GM19372 (cell line): ENCODE measurements around the gene PFAS.
"Not testable (repeated sequence)": the region's sequence is repeated elsewhere in the genome, so short reads cannot be mapped to it uniquely, and the experiment has no call there.

Source experiments
- ATAC-seq: cut with Tn5 transposase; IDR thresholded peaks from one replicate; pipeline ENCODE4 v1.9.1; 2021; ENCODE audit warnings: mild to moderate bottlenecking, low read depth, moderate library complexity; ENCODE audit not compliant: unreplicated experiment

PFAS gene

DNA sequence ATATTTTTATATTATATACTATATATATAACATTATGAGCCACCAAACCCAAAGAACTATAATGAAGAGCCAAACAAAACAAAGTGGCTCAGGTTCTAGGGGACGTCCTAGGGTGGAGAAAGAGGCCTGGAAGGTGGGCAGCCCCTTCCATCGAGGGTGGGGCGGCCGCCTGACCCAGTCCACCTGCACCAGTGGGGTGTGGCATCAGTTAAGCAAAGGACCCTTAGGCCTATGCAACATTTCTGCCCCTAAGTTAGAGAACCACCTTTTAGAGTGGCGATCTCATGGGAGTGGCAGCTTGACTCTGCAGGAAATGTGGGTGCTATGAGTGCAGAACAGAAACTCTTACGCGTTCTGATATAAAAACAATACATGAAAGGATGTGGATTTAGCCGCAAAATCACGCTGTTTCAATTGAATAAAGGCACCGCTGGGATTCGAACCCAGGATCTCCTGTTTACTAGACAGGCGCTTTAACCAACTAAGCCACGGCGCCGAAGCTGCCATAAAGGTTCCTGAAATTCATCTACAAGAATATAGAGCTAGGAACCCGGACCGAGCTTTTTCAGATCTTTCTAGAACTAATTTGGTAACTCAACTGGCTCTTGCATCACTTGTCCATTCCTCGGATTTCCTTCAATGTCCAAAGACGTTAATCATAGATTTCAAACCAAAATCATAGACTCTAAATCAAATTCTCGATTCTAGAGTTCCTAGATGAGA lies 23.1 kb upstream of the PFAS start:
- ATAC-seq = no peak

- ATAC-seq = no peak
These were observed 22.4 kb upstream of the PFAS start for GRCh38 chr17:8226536-8227237.

GRCh38 chr17:8227238-8227581 lies 21.9 kb upstream of the PFAS start:
- no peak for ATAC-seq

GRCh38 chr17:8231701-8232100 lies 17.4 kb upstream of the PFAS start:
- ATAC-seq = no peak

- ATAC-seq = no peak
These were observed 14.5 kb upstream of the PFAS start for GRCh38 chr17:8234361-8235270.

GRCh38 chr17:8235676-8236075 lies 13.4 kb upstream of the PFAS start:
- no peak for ATAC-seq

GRCh38 chr17:8237175-8237574 lies 11.9 kb upstream of the PFAS start:
- ATAC-seq = no peak

DNA sequence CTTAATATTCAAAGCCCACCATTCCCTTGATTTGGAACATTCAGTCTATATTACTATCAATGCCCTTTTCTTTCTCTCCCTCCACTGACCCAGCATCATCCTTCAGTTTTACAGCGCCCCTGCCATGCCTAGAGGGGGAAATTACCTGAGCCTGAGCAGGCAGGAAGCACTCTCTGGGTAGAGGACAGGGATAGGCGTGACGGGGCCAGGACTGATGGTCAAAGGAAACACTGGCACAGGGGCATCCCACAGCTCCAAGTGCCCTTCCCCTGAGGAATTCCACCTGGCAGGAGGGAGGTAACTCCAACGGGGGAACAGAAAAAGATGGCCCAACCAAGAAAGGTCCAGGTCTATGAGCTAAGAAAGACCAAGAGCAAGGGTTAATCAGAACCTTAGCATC lies 11.2 kb upstream of the PFAS start:
- ATAC-seq = no peak

GRCh38 chr17:8243827-8244226 lies 5.3 kb upstream of the PFAS start:
- ATAC-seq = no peak

DNA sequence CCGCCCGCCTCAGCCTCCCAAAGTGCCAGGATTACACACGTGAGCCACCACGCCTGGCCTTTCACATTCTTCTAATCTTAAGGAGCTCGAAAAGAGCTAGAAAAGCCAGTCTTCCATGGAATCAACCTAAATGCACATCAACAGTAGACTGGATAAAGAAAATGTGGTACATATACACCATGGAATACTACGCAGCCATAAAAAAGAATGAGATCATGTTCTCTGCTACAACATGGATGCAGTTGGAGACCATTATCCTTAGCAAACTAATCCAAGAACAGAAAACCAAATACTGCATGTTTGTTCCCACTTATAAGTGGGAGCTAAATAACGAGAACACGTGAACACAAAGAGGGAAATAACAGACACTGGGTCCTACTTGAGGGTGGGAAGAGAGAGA lies 4.3 kb upstream of the PFAS start:
- no peak for ATAC-seq

DNA sequence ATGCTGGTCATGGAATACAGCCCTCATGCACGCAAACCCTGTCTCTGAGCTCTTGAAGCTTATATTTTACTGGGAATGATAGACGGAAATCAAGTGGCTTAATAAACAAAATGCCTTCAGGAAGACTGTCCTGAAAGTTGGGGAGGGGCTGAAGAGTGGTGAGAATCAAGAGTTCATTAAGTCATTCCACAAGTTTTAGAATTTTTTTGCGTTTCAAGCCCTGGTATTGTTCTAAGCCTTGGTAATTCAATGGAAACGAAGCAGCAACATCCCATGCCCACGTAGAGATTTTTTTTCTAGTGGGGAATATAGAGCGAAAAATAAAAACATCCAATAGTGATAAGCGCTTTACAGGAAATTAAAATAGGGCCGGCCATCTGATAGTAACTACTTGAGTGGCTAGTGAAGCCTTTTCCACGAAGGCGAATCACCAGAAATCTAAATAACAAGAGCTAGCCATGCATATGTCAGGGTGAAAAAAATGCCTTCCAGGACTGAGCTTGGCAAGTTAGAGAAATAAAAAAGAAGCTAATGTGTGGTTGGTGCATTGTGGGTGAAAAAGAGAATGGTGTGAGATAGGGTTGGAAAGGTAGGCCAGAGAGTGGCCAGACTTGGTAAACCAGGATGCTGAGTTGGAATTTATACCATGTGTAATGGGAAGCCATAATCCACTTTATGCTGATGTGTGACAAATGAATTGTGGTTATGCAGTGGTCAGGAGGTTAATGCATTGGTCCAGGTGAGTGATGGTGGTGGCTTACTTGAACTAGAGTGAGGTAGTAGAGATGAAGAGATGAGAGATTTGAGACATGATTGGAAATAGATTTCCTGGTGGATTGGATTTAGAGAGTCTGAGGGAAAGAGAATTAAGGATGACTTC lies 772 bp downstream of the PFAS start:
- ATAC-seq = no peak

DNA sequence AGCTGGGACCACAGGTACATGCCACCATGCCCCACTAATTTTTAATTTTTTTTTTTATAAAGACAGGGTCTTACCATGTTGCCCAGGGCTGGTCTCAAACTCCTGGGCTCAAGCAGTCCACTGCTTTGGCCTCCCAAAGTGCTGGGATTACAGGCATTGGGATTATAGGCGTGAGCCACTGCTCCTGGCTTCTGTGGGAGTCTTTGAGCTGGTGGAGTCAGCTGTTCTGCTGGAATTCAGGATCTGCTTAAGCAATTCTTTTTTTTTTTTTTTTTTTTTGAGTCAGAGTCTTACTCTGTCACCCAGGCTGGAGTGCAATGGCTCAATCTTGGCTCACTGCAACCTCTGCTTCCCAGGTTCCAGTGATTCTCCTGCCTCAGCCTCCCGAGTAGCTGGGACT lies 2.3 kb downstream of the PFAS start:
- ATAC-seq = not testable (repeated sequence)

DNA sequence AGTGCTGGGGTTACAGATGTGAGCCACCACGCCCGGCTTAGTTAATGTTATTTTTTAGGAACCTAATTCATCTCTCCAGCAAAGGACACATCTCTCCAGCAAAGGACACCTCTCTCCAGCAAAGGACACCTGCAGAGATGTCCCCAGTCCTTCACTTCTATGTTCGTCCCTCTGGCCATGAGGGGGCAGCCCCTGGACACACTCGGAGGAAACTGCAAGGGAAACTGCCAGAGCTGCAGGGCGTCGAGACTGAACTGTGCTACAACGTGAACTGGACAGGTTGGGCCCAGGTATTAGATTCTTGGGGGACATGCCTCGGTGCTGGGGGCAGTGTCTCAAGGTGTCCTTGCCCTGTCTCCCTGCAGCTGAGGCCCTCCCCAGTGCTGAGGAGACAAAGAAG lies 4.7 kb downstream of the PFAS start:
- no peak for ATAC-seq

- ATAC-seq = no peak
These were observed 5.8 kb downstream of the PFAS start for GRCh38 chr17:8254881-8255280.

DNA sequence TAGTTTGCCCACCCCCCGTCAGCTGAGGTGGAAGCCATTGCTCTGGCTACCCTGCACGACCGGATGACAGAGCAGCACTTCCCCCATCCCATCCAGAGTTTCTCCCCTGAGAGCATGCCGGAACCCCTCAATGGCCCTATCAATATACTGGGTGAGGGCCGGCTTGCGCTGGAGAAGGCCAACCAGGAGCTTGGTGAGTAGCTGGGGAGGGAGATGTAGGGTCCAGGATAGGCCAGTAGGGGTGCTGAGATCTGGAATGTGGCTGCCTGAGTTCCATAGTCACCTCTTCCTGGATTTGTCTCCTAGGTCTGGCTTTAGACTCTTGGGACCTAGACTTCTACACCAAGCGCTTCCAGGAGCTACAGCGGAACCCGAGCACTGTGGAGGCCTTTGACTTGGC lies 6.4 kb downstream of the PFAS start:
- ATAC-seq = no peak

DNA sequence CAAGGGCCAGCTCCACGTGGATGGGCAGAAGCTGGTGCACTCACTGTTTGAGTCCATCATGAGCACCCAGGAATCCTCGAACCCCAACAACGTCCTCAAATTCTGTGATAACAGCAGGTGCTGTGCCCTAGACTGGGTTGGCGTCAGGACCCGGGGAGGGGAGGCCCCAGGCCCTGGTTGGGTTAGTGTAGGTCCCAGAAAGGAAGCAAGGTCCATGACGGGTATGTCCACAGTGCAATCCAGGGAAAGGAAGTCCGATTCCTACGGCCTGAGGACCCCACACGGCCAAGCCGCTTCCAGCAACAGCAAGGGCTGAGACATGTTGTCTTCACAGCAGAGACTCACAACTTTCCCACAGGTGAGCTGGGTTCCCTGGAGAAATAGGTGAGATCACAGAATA lies 7.2 kb downstream of the PFAS start:
- no peak for ATAC-seq

GRCh38 chr17:8256691-8257090 lies 7.6 kb downstream of the PFAS start:
- no peak for ATAC-seq

- ATAC-seq = no peak
These were observed 8.7 kb downstream of the PFAS start for GRCh38 chr17:8257801-8258200.

GRCh38 chr17:8264320-8264719 lies 15.2 kb downstream of the PFAS start:
- ATAC-seq = no peak

GRCh38 chr17:8264836-8265542 lies 15.9 kb downstream of the PFAS start:
- ATAC-seq = no peak
